ENCODE data around the gene DGKG. TPM values are rescaled to one million over a fixed set of nuclear protein-coding genes. Genes with fewer than 3 reads are reported as not detected.

DGKG gene
- total RNA-seq, 4 donors from 2014 or later = 1.3 to 5.7 (median 2.3) TPM

- no peak overlapping the region for H3K4me3 ChIP-seq
- H3K9me3 ChIP-seq = no peaks in the 10 kb centered on the region
- no peak for TF ChIP-seq POLR2A (IDR thresholded peaks at IDR 0.05)
- no peak for TF ChIP-seq EP300 (IDR thresholded peaks at IDR 0.05)
- no peak for TF ChIP-seq CTCF (IDR thresholded peaks at IDR 0.05)
- no peaks in the 10 kb centered on the region for H3K36me3 ChIP-seq
- peaks cover 0 to 33% (median 19%) of the 10 kb centered on the region in 4 donors for H3K4me1 ChIP-seq
- WGBS, 2 donors = 85 to 87% methylated on average over 8 of the region's 8 CpGs
- no peak overlapping the region for H3K27ac ChIP-seq
- no peak for DNase-seq (ENCODE audit: low spot score in 2 of 2)
- no peaks in the 10 kb centered on the region for H3K27me3 ChIP-seq
Observed at GRCh38 chr3:186208296-186208989, 153.6 kb downstream of the DGKG start.

- no peak for DNase-seq (ENCODE audit: low spot score in 2 of 2)
- H3K4me3 ChIP-seq = no peak overlapping the region
- TF ChIP-seq EP300 (IDR thresholded peaks at IDR 0.05) (no peak), POLR2A (IDR thresholded peaks at IDR 0.05) (no peak), CTCF (IDR thresholded peaks at IDR 0.05) (no peak)
- 83 to 97% methylated on average over 3 of the region's 3 CpGs for WGBS, 2 donors
- H3K27ac ChIP-seq = no peak overlapping the region
- H3K36me3 ChIP-seq = no peaks in the 10 kb centered on the region
- H3K9me3 ChIP-seq = no peaks in the 10 kb centered on the region
- peaks cover 0 to 29% (median 19%) of the 10 kb centered on the region in 4 donors for H3K4me1 ChIP-seq
- no peaks in the 10 kb centered on the region for H3K27me3 ChIP-seq
Observed at GRCh38 chr3:186207515-186207914, 154.5 kb downstream of the DGKG start.

GRCh38 chr3:186200726-186201125 is 161.3 kb downstream of the DGKG start:
- peaks cover 0 to 10% (median 0%) of the 10 kb centered on the region in 4 donors for H3K4me1 ChIP-seq
- H3K27me3 ChIP-seq = peaks cover 0 to 4% of the 10 kb centered on the region in 2 donors
- no peak overlapping the region for H3K4me3 ChIP-seq
- H3K36me3 ChIP-seq = no peaks in the 10 kb centered on the region
- H3K27ac ChIP-seq = no peak overlapping the region
- no peak for TF ChIP-seq EP300 (IDR thresholded peaks at IDR 0.05)
- TF ChIP-seq POLR2A (IDR thresholded peaks at IDR 0.05) = no peak
- no peak for TF ChIP-seq CTCF (IDR thresholded peaks at IDR 0.05)
- no peaks in the 10 kb centered on the region for H3K9me3 ChIP-seq
- WGBS, 2 donors = 62 to 69% methylated on average over 4 of the region's 4 CpGs
- no peak for DNase-seq (ENCODE audit: low spot score in 2 of 2)

GRCh38 chr3:186198442-186198841 is 163.6 kb downstream of the DGKG start:
- H3K27ac ChIP-seq = no peak overlapping the region
- peaks cover 0 to 21% (median 5%) of the 10 kb centered on the region in 4 donors for H3K4me1 ChIP-seq
- peaks cover 0 to 26% of the 10 kb centered on the region in 2 donors for H3K27me3 ChIP-seq
- no peak for DNase-seq (ENCODE audit: low spot score in 2 of 2)
- 86 to 91% methylated on average over 2 of the region's 2 CpGs for WGBS, 2 donors
- TF ChIP-seq POLR2A (IDR thresholded peaks at IDR 0.05) (no peak), EP300 (IDR thresholded peaks at IDR 0.05) (no peak), CTCF (IDR thresholded peaks at IDR 0.05) (no peak)
- no peaks in the 10 kb centered on the region for H3K36me3 ChIP-seq
- H3K4me3 ChIP-seq = no peak overlapping the region
- H3K9me3 ChIP-seq = no peaks in the 10 kb centered on the region

GRCh38 chr3:186194451-186194811 is 167.6 kb downstream of the DGKG start:
- WGBS, 2 donors = 24 to 48% methylated on average over 10 of the region's 10 CpGs
- DNase-seq (ENCODE audit: low spot score in 2 of 2) = no peak
- H3K27me3 ChIP-seq = peaks cover 0 to 33% of the 10 kb centered on the region in 2 donors
- no peaks in the 10 kb centered on the region for H3K9me3 ChIP-seq
- H3K27ac ChIP-seq = no peak overlapping the region
- peaks cover 0 to 12% (median 5%) of the 10 kb centered on the region in 4 donors for H3K4me1 ChIP-seq
- H3K36me3 ChIP-seq = no peaks in the 10 kb centered on the region
- peak overlapping the region in 3 of 4 donors; percentile 8 to 41 (median 18) for H3K4me3 ChIP-seq
- TF ChIP-seq EP300 (IDR thresholded peaks at IDR 0.05) (no peak), CTCF (IDR thresholded peaks at IDR 0.05) (no peak)

Data from tibial nerve (tissue), 4 donors.